GM23338 (cell line): ENCODE measurements around the gene CDK11A.

Experiments used
- CREB1 ChIP-seq: fragments of 250-450 bp; sonication (Bioruptor Pico); IDR thresholded peaks from 2 replicates; pipeline ENCODE4 v1.5.0; 2020; ENCODE audit warnings: low read depth, mild to moderate bottlenecking, moderate library complexity
- CTCF ChIP-seq, 2 experiments: fragments of 200-600 bp in 1 of 2; sonication (generic) in 1 of 2; conservative IDR thresholded peaks; 2 replicates each; pipeline versions ENCODE4 v1.5.1 to v1.6.1; 2016 to 2017; ENCODE audit warnings: antibody characterized with exemption in 2 of 2, low read depth in 2 of 2, mild to moderate bottlenecking in 2 of 2, moderate library complexity in 1 of 2
- JUNB ChIP-seq: IDR thresholded peaks from one replicate; pipeline ENCODE4 v1.6.1; 2016; ENCODE audit warnings: antibody characterized with exemption; ENCODE audit not compliant: unreplicated experiment
- POLR2AphosphoS5 ChIP-seq: IDR thresholded peaks from 2 replicates; pipeline ENCODE4 v1.6.1; 2016; ENCODE audit warnings: antibody characterized with exemption, low read depth
- ZNF114 ChIP-seq: fragments of 250-450 bp; sonication (Bioruptor Pico); IDR thresholded peaks from 2 replicates; pipeline ENCODE4 v1.5.0; 2020; ENCODE audit warnings: mild to moderate bottlenecking, moderate library complexity

GRCh38 chr1:1677718-1678580, 46.2 kb downstream of the CDK11A start:
- TF ChIP-seq CTCF (conservative IDR thresholded peaks at IDR 0.05; ENCODE audit: low read depth in 2 of 2) (no peak), JUNB (no peak), ZNF114 (CRISPR knock-in tag) (no peak), POLR2AphosphoS5 (no peak), CREB1 (no peak)
